HUES64 (cell line): ENCODE data around the gene SOWAHC.
"Not testable (repeated sequence)": the region's sequence is repeated elsewhere in the genome, so short reads cannot be mapped to it uniquely, and the experiment has no call there.

ENCODE experiments used
- H3K27ac ChIP-seq: 2 replicates; pipeline ENCODE4 v1.7.0; 2013; ENCODE audit warnings: low read depth, low read length, inconsistent platforms
- H3K27me3 ChIP-seq: 2 replicates; pipeline ENCODE4 v1.6.1; 2013; ENCODE audit warnings: mild to moderate bottlenecking, low read length; ENCODE audit not compliant: insufficient read depth
- H3K36me3 ChIP-seq: 2 replicates; pipeline ENCODE4 v1.6.1; 2013; ENCODE audit warnings: mild to moderate bottlenecking, low read length; ENCODE audit not compliant: insufficient read depth
- H3K4me1 ChIP-seq: 2 replicates; pipeline ENCODE4 v1.6.1; 2013; ENCODE audit warnings: mild to moderate bottlenecking, low read length, moderate library complexity; ENCODE audit not compliant: insufficient read depth
- H3K4me3 ChIP-seq: 2 replicates; pipeline ENCODE4 v1.5.1; 2013; ENCODE audit warnings: mild to moderate bottlenecking, low read length, moderate library complexity
- H3K9ac ChIP-seq: 2 replicates; pipeline ENCODE4 v1.6.1; 2013; ENCODE audit warnings: mild to moderate bottlenecking, low read depth, low read length
- H3K9me3 ChIP-seq: 2 replicates; pipeline ENCODE4 v1.6.1; 2013; ENCODE audit warnings: low read depth, low read length; ENCODE audit not compliant: insufficient read depth
- WGBS: fragments of 150-250, 120-280 bp; methylation state at CpG from one replicate; pipeline ENCODE4 v1.1.7; 2013; ENCODE audit warnings: missing lambda C conversion rate; 5-methylcytosine and 5-hydroxymethylcytosine counted together

Gene SOWAHC

DNA sequence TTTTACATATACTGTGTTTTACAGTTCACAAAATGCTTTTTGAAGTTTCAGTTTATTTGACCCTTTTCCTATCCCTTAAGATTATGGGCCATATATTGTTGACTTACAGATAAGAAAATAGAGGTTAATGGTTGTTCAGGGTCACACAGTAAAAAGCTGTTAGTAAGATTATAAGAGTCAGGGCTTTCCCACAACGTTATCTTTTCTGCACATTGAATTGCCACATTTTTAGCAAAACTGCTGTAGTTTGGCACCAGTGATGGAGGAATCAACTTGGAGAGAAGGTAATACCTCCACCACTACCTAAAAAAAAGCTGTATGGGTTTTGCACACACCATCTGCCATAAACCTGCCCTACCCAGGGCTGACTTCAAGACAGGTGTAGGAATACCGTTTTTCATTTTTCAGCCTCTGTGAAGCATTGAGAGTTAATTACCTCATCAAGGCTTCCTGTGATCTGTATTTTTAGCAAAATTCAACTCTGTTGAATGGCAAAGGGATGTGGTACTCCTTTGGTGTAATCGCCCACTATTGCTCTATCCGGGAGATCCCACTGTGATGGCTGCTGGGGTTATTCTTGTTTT lies 5.0 kb downstream of the SOWAHC start:
- WGBS: 94% methylated on average over 4 of the region's 4 CpGs
- H3K36me3 ChIP-seq: no peaks in the 10 kb centered on the region
- H3K9me3 ChIP-seq: no peaks in the 10 kb centered on the region
- H3K27me3 ChIP-seq: peaks cover 22% of the 10 kb centered on the region
- H3K4me1 ChIP-seq: peaks cover 15% of the 10 kb centered on the region; the same call in 1 of the 2 replicates
- no peak overlapping the region for H3K27ac ChIP-seq
- H3K4me3 ChIP-seq: no peak overlapping the region
- H3K9ac ChIP-seq: no peak overlapping the region

DNA sequence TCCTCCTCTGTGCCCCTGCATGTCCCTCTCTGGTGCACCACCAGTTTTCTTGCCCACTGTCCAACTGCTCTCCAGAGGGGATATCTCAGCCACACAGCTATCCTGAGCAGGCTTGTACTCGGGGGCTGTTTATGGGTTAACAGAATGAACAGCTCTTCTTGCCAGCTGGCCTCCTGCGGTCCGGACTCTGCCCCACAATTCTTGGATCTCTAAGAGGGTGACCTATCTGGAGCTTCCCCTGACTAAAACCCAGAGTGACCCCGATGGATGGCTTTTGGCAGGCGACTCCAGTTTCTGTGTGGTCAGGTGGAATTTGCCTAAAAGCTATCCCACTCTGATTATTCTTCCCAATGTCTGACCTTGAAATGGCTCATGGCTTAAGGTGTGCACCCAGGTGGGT lies 9.1 kb downstream of the SOWAHC start:
- H3K9me3 ChIP-seq: no peaks in the 10 kb centered on the region
- H3K27ac ChIP-seq: no peak overlapping the region
- H3K9ac ChIP-seq: no peak overlapping the region
- no peaks in the 10 kb centered on the region for H3K36me3 ChIP-seq
- 91% methylated on average over 5 of the region's 5 CpGs for WGBS
- H3K4me1 ChIP-seq: no peaks in the 10 kb centered on the region
- no peak overlapping the region for H3K4me3 ChIP-seq
- H3K27me3 ChIP-seq: no peaks in the 10 kb centered on the region

DNA sequence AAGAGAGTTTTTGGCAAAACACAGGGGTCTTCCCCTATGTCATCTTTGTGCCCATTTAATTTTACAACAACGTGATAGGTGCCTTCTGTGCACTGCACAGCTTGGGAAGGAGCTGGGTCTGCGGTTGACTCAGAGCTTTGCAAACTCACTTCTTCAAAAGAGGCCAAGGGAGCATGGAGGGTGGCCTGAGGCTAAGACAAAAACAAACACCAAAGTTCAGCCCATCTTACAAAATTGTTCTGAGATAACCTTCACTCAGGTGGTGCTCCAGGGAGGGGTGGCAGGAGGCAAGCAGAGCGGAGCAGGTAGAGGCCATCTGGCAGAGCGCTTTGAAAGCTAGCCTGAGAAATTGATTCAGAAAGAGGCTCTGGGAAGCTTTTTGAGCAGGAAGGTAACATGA lies 9.8 kb downstream of the SOWAHC start:
- H3K9me3 ChIP-seq: no peaks in the 10 kb centered on the region
- no peaks in the 10 kb centered on the region for H3K27me3 ChIP-seq
- H3K36me3 ChIP-seq: no peaks in the 10 kb centered on the region
- H3K27ac ChIP-seq: no peak overlapping the region
- H3K4me3 ChIP-seq: no peak overlapping the region
- H3K4me1 ChIP-seq: no peaks in the 10 kb centered on the region
- no peak overlapping the region for H3K9ac ChIP-seq
- WGBS: 92% methylated on average over 4 of the region's 4 CpGs

DNA sequence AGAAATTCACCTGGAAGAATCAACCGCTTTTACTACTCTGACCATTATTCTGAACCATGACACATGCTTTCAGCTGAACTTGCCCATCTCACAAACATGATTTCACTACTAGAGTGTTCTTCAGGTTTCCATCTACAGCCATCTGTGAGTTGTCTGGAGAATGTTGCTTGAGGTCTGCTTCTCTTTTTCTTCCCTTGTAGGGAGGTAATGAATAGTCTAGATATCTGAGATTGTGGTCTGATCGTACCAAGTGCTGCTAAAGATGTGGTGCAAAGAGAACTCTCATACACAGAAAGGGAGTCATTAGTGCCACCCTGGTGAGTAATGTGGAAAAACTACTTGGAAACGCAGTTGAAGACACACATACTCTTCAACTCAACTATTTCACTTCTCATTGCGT lies 10.2 kb downstream of the SOWAHC start:
- no peaks in the 10 kb centered on the region for H3K27me3 ChIP-seq
- H3K4me1 ChIP-seq: no peaks in the 10 kb centered on the region
- H3K9ac ChIP-seq: no peak overlapping the region
- WGBS: 89% methylated on average over 4 of the region's 4 CpGs
- H3K27ac ChIP-seq: no peak overlapping the region
- no peaks in the 10 kb centered on the region for H3K9me3 ChIP-seq
- no peak overlapping the region for H3K4me3 ChIP-seq
- no peaks in the 10 kb centered on the region for H3K36me3 ChIP-seq

DNA sequence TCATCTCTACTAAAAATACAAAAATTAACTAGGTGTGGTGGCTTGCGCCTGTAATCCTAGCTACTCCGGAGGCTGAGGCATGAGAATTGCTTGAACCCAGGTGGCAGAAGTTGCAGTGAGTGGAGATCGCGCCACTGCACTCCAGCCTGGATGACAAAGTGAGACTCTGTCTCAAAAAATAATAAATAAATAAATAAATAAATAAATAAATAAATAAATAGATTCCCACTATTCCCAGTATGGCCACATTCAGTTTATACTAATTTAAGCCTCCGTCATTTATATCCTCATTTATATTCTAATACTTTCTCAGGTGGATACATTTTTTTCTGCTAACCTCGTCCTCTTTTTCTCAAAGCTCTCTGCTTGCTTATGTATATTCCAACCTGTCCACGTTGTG lies 14.2 kb downstream of the SOWAHC start:
- H3K27ac ChIP-seq, H3K9ac ChIP-seq, H3K27me3 ChIP-seq, H3K4me3 ChIP-seq, H3K4me1 ChIP-seq, H3K36me3 ChIP-seq, H3K9me3 ChIP-seq: not testable (repeated sequence)
- WGBS: 93% methylated on average over 5 of the region's 7 CpGs

DNA sequence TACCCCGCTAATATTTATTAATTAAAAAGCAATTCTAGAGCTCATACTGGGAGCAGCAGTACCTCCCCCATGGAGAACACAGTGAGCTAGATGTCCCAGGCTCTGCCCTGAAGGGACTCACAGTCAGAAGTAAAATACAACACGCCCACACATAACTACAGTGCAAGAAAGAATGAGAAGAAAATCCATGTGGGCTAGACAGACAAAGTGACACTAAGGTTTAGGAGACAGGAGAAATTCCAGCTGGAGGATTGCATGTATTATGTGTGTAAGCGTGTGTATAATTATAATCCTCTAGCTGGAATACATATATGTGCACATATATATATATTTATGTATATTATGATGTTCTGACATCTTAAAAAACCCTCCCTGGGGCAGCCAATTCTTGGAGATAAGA lies 15.7 kb downstream of the SOWAHC start:
- Histone ChIP-seq H3K9me3 (no peaks in the 10 kb centered on the region), H3K9ac (no peak overlapping the region), H3K4me3 (no peak overlapping the region), H3K27ac (no peak overlapping the region), H3K36me3 (no peaks in the 10 kb centered on the region), H3K4me1 (no peaks in the 10 kb centered on the region), H3K27me3 (no peaks in the 10 kb centered on the region)
- 100% methylated on average over 1 of the region's 3 CpGs for WGBS

DNA sequence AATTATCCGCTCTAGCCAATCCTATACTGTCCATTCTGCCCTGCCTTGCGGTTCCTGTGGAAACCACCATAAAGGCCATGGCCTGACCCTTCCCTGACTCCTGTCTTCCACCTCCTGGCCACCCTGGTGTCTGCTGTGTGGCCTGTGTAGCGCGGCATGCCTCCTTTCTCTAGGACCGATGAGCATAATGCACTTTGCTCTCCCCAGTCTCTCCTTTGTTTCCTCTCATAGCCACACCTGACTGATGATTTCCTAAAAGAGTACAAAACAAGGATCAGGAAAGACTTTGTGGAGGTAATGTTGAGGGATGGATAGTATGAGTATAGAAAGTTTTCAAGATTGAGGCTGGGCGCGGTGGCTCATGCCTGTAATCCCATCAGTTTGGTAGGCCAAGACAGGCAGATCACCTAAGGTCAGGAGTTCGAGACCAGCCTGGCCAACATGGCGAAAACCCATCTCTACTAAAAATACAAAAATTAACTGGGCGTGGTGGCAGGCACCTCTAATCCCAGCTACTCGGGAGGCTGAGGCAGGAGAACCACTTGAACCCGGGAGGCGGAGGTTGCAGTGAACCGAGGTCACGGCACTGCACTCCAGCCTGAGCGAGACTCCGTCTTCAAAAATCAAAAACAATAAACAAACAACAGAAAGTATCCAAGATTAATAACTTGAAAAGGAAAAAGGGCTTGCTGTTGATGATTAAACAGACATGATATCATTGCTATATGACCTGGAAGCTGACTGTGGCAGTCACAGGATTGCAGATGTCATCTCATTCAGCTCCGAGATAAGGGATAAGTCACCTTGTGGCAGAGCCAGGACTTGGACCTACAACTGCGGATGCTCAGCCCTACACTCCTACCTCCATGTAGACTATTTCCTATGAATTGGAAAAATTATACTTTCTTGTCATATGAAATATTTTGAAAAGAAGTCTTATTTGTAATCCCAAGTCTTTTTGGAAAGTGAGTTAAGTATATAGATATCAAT lies 16.6 kb downstream of the SOWAHC start:
- no peaks in the 10 kb centered on the region for H3K36me3 ChIP-seq
- H3K27ac ChIP-seq: no peak overlapping the region
- H3K4me1 ChIP-seq: no peaks in the 10 kb centered on the region
- no peaks in the 10 kb centered on the region for H3K27me3 ChIP-seq
- no peak overlapping the region for H3K4me3 ChIP-seq
- whole genome bisulfite sequencing: 95% methylated on average over 19 of the region's 19 CpGs
- no peaks in the 10 kb centered on the region for H3K9me3 ChIP-seq
- H3K9ac ChIP-seq: no peak overlapping the region

DNA sequence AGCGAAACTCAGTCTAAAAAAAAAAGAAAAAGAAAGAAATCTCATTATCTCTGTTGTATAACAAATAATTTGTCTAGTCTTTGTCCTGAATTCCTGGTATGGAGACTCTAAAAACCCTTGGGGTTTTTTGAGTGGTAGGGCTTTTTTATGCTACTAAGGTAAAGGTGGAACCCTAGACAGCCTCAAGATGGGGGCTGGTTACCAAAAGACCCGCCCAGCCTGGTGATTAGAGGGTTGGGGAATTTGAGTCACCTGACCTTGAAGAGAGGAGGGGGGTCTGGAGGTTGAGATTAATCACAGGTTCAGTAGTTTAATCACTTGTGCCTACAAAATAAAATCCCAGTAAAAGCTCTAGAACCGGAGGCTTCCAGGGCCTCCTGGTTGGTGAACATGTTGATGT lies 17.6 kb downstream of the SOWAHC start:
- H3K4me3 ChIP-seq: no peak overlapping the region
- H3K9me3 ChIP-seq: no peaks in the 10 kb centered on the region
- H3K27ac ChIP-seq: no peak overlapping the region
- H3K36me3 ChIP-seq: no peaks in the 10 kb centered on the region
- WGBS: 72% methylated on average over 2 of the region's 3 CpGs
- H3K9ac ChIP-seq: no peak overlapping the region
- no peaks in the 10 kb centered on the region for H3K4me1 ChIP-seq
- H3K27me3 ChIP-seq: no peaks in the 10 kb centered on the region

DNA sequence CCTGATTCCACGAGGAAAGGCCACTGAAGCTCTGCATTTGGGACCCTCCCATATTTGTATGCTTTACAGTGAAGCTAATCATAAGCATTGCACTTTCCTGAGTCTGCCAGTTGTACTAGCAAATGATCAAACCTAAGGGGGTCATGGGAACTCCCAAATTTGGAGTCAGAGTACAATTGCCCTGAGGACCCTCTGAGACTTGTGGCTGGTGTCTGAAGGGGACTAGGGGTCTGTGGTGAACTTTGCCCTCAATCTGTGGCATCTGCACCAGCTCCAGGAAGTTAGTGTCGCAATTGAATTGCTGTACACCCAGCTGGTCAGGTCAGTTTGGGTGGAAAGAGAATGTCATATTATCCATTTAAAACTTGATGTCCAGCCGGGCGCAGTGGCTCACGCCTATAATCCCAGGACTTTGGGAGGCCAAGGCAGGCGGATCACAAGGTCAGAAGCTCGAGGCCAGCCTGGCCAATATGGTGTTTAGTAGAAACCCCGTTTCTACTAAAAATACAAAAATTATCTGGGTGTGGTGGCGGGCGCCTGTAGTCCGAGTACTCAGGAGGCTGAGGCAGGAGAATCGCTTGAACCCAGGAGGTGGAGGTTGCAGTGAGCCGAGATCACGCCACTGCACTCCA lies 18.1 kb downstream of the SOWAHC start:
- Histone ChIP-seq H3K36me3 (no peaks in the 10 kb centered on the region), H3K4me1 (no peaks in the 10 kb centered on the region), H3K9me3 (no peaks in the 10 kb centered on the region), H3K27ac (no peak overlapping the region), H3K9ac (no peak overlapping the region), H3K4me3 (no peak overlapping the region), H3K27me3 (no peaks in the 10 kb centered on the region)
- 89% methylated on average over 14 of the region's 14 CpGs for WGBS

DNA sequence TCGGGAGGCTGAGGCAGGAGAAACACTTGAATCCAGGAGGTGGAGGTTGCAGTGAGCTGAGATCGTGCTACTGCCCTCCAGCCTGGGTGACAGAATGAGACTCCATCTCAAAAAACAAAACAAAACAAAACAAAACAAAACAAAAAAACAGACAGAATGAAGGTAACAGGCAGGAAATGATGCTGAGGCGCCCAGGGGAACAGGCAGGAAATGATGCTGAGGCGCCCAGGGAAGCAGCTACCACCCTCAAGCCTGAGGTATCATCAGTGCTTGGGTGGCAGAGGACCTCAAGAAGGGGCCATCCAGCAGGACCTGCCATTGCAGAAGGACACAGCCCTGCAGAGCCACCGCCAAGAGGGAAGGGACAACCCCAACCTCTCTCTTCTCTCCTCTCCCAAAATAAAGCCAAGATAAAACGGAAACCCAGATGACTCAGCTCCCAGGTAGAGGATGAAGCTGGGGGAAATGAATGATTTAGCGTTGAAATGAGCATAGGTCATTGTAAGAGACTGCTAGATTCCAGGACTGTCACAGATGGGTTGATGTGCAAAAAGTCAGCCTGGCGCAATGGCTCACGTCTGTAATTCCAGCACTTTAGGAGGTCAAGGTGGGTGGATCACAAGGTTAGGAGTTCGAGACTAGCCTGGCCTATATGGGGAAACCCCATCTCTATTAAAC lies 19.3 kb downstream of the SOWAHC start:
- Histone ChIP-seq H3K27me3 (no peaks in the 10 kb centered on the region), H3K4me3 (no peak overlapping the region)
- 97% methylated on average over 10 of the region's 10 CpGs for WGBS

More for the DNA sequence above, 19.3 kb downstream of the SOWAHC start:
- no peak overlapping the region for H3K27ac ChIP-seq
- no peaks in the 10 kb centered on the region for H3K36me3 ChIP-seq
- no peaks in the 10 kb centered on the region for H3K4me1 ChIP-seq
- no peaks in the 10 kb centered on the region for H3K9me3 ChIP-seq
- no peak overlapping the region for H3K9ac ChIP-seq
